ENCODE results near the gene SUB1. TPM values are rescaled to one million over a fixed set of nuclear protein-coding genes. Genes with fewer than 3 reads are reported as not detected.

Gene SUB1
- total and polyA plus RNA-seq, 2 donors (not counting 3 experiments of a cell fraction or from before 2014, with no cell fraction given) = 60.1 to 252 TPM

- H3K9me1 ChIP-seq (replicated peaks; ENCODE audit: control insufficient read depth, extremely low read depth, insufficient read depth, low read length) = no peaks in the 10 kb centered on the region
- CTCF ChIA-PET = interaction anchor here (1.1 kb wide), 1 partner anchor 85 kb away, joined by 3 read pairs; no protein-coding TSS in a partner anchor
- DNase-seq (ENCODE audit: low read depth, low spot score) (no peak), FAIRE-seq (no peak)
- intact Hi-C loops (cut with micrococcal nuclease) (no loop called here), dilution Hi-C loops (cut with MboI; ENCODE audit: extremely low pct_ligation_motif_present, low sequenced_read_pairs) (no loop called here)
- no peaks in the 10 kb centered on the region for H3K4me1 ChIP-seq (ENCODE audit: control insufficient read depth, extremely low read depth, insufficient read depth, low read length)
- H3K27me3 ChIP-seq (ENCODE audit: control insufficient read depth in 2 of 2, insufficient read depth in 2 of 2, low read length in 2 of 2) = peaks cover 5 to 23% of the 10 kb centered on the region in 2 experiments
- no TSS peak for BruUV-seq (replicated peaks)
- H3K27ac ChIP-seq (ENCODE audit: insufficient read depth, low read depth, low read length) = no peak overlapping the region
- no peak for TF ChIP-seq MAX (IDR thresholded peaks at IDR 0.05; ENCODE audit: insufficient read depth, insufficient read length)
- TF ChIP-seq GATA2 (IDR thresholded peaks at IDR 0.05; ENCODE audit: insufficient read depth, insufficient read length, low read depth, low read length) = no peak
- no peak for TF ChIP-seq POLR2A (IDR thresholded peaks at IDR 0.05; ENCODE audit: low read depth, low read length)
- no peak for TF ChIP-seq CTCF (IDR thresholded peaks at IDR 0.05; ENCODE audit: extremely low read depth in 1 of 2, insufficient read depth in 1 of 2, low read depth in 1 of 2, low read length in 2 of 2)
- no peak for TF ChIP-seq MYC (IDR thresholded peaks at IDR 0.05; ENCODE audit: low read depth, low read length)
- no peak for TF ChIP-seq JUN (IDR thresholded peaks at IDR 0.05; ENCODE audit: borderline replicate concordance, insufficient read depth, insufficient read length, low read depth)
- TF ChIP-seq FOS (IDR thresholded peaks at IDR 0.05; ENCODE audit: borderline replicate concordance, insufficient read depth, low read length) = no peak
- no peak for TF ChIP-seq EZH2 (IDR thresholded peaks at IDR 0.05; ENCODE audit: borderline replicate concordance, low read depth, low read length, severe bottlenecking)
- TF ChIP-seq POLR2AphosphoS5 (IDR thresholded peaks at IDR 0.05; ENCODE audit: insufficient read depth, low read depth, low read length) = no peak
- H3K9ac ChIP-seq (replicated peaks; ENCODE audit: extremely low read depth, insufficient read depth, low read length) = no peak overlapping the region
- POLR2A ChIA-PET = no interaction called here
- no peak overlapping the region for H3K4me2 ChIP-seq (ENCODE audit: insufficient read depth, low read length)
- H4K20me1 ChIP-seq (replicated peaks; ENCODE audit: control insufficient read depth, extremely low read depth, insufficient read depth, low read length) = no peaks in the 10 kb centered on the region
- no peaks in the 10 kb centered on the region for H3K79me2 ChIP-seq (ENCODE audit: control insufficient read depth, insufficient read depth, low read length)
- H3K9me3 ChIP-seq (replicated peaks; ENCODE audit: control insufficient read depth, insufficient read depth, low read length) = no peaks in the 10 kb centered on the region
- no peak overlapping the region for H2AFZ ChIP-seq (ENCODE audit: low read depth, low read length)
- H3K4me3 ChIP-seq (replicated peaks in 1 of 3; ENCODE audit: insufficient read depth in 1 of 3, low read depth in 1 of 3, low read length in 3 of 3) = no peak overlapping the region
- H3K36me3 ChIP-seq (ENCODE audit: control insufficient read depth in 2 of 2, extremely low read depth in 1 of 2, insufficient read depth in 2 of 2, low read length in 2 of 2) = no peaks in the 10 kb centered on the region
Measured at GRCh38 chr5:32574540-32575175, 10.7 kb upstream of the SUB1 start.
